Caco-2 (cell line): ENCODE results near the gene OSBPL1A. TPM values are rescaled to one million over a fixed set of nuclear protein-coding genes. Genes with fewer than 3 reads are reported as not detected.

Source experiments
- BruUV-seq: library from RNA; stranded (reverse); fragments of 400-500 nt; replicated peaks from 2 replicates; lab custom pipeline; 2021; lab: Mats Ljungman, UMichigan
- CTCF ChIA-PET: fragments of 300-600 bp; sonication (Branson Sonifier 250); formaldehyde crosslinking; loops from one replicate; lab custom pipeline; 2022; ENCODE audit warnings: antibody characterized with exemption; lab: Charles Lee
- POLR2A ChIA-PET: fragments of 300-600 bp; sonication (Branson Sonifier 250); formaldehyde crosslinking; loops from one replicate; lab custom pipeline; 2022; ENCODE audit warnings: antibody characterized with exemption; lab: Charles Lee
- DNase-seq, 2 experiments: peaks; one replicate each; pipeline versions ENCODE4 v3.0.0 to v3.0.0-alpha.2; 2020 to 2022
- H3K27me3 ChIP-seq: replicated peaks from 2 replicates; pipeline ENCODE4 v1.6.0; 2011; ENCODE audit warnings: low read length; ENCODE audit not compliant: control insufficient read depth, insufficient read depth
- H3K36me3 ChIP-seq: 2 replicates; pipeline ENCODE4 v1.5.1; 2011; ENCODE audit warnings: low read length; ENCODE audit not compliant: control insufficient read depth, insufficient read depth
- H3K4me1 ChIP-seq: fragments of 250-450 bp; sonication (Bioruptor Pico); 2 replicates; pipeline ENCODE4 v1.5.1; 2020; ENCODE audit warnings: mild to moderate bottlenecking
- H3K4me3 ChIP-seq: 2 replicates; pipeline ENCODE4 v1.5.1; 2011; ENCODE audit warnings: low read depth, mild to moderate bottlenecking, control low read depth, low read length
- H3K9me3 ChIP-seq: fragments of 250-450 bp; sonication (Bioruptor Pico); 2 replicates; pipeline ENCODE4 v1.5.1; 2020; ENCODE audit warnings: mild to moderate bottlenecking, moderate library complexity
- H3K27ac Mint-ChIP-seq: one replicate; pipeline ENCODE4 v1.8.0; 2022; ENCODE audit warnings: mixed read lengths; ENCODE audit not compliant: unreplicated experiment
- H3K27me3 Mint-ChIP-seq: one replicate; pipeline ENCODE4 v1.8.0; 2022; ENCODE audit warnings: mixed read lengths; ENCODE audit not compliant: insufficient read depth, unreplicated experiment
- H3K36me3 Mint-ChIP-seq: one replicate; pipeline ENCODE4 v1.8.0; 2022; ENCODE audit warnings: mild to moderate bottlenecking, mixed read lengths; ENCODE audit not compliant: insufficient read depth, unreplicated experiment
- H3K4me1 Mint-ChIP-seq: one replicate; pipeline ENCODE4 v1.8.0; 2022; ENCODE audit warnings: low read depth, mixed read lengths; ENCODE audit not compliant: unreplicated experiment
- H3K4me3 Mint-ChIP-seq: one replicate; pipeline ENCODE4 v1.8.0; 2022; ENCODE audit warnings: mild to moderate bottlenecking, moderate library complexity, mixed read lengths; ENCODE audit not compliant: unreplicated experiment
- H3K9me3 Mint-ChIP-seq: one replicate; pipeline ENCODE4 v1.8.0; 2022; ENCODE audit warnings: mixed read lengths; ENCODE audit not compliant: unreplicated experiment
- CTCF ChIP-seq, 2 experiments: fragments of 200-600 bp in 1 of 2; IDR thresholded peaks; 1 replicate in 1 of 2; 2 replicates in 1 of 2; pipeline versions ENCODE4 v1.5.1 to v1.8.0; 2011 to 2022; ENCODE audit warnings: antibody characterized with exemption in 1 of 2, control low read depth in 1 of 2, inconsistent platforms in 1 of 2, low read depth in 1 of 2, low read length in 1 of 2, mild to moderate bottlenecking in 1 of 2, moderate library complexity in 1 of 2; ENCODE audit not compliant: insufficient read depth in 1 of 2, severe bottlenecking in 1 of 2, unreplicated experiment in 1 of 2
- intact Hi-C: fragments of 100-400 bp; cut with micrococcal nuclease; formaldehyde crosslinking; loops from one replicate; pipeline ENCODE4 v1.10.0; 2022; ENCODE audit not compliant: unreplicated experiment
- total RNA-seq: library from RNA; stranded (reverse); gene quantifications from 2 replicates; pipeline ENCODE4 v1.2.3, GENCODE V29; 2022

Gene OSBPL1A
- total RNA-seq, 1 experiment from 2014 or later: 15.7 TPM

- no peaks in the 10 kb centered on the region for H3K9me3 ChIP-seq
- TF ChIP-seq CTCF (IDR thresholded peaks at IDR 0.05; ENCODE audit: insufficient read depth in 1 of 2, low read depth in 1 of 2, low read length in 1 of 2, severe bottlenecking in 1 of 2, unreplicated experiment in 1 of 2): no peak
- DNase-seq: no peak
- H3K4me1 ChIP-seq: no peaks in the 10 kb centered on the region
- Mint-ChIP-seq H3K27me3 (no peaks in the 10 kb centered on the region), H3K36me3 (peaks cover 5% of the 10 kb centered on the region), H3K4me1 (no peaks in the 10 kb centered on the region), H3K4me3 (no peak overlapping the region), H3K27ac (no peak overlapping the region), H3K9me3 (no peaks in the 10 kb centered on the region)
- no peak overlapping the region for H3K4me3 ChIP-seq
- POLR2A ChIA-PET: no interaction called here
- H3K27me3 ChIP-seq: no peaks in the 10 kb centered on the region
- H3K36me3 ChIP-seq: no peaks in the 10 kb centered on the region
- intact Hi-C loops: no loop called here
- BruUV-seq: no TSS peak
- CTCF ChIA-PET: interaction anchor here (0.6 kb wide), 1 partner anchor 7 kb away, joined by 9 read pairs; no protein-coding TSS in a partner anchor
These were observed 28.2 kb downstream of the OSBPL1A start for GRCh38 chr18:24369426-24369825.

GRCh38 chr18:24368749-24369148 is 28.9 kb downstream of the OSBPL1A start:
- no peaks in the 10 kb centered on the region for H3K27me3 ChIP-seq
- no peak overlapping the region for H3K27ac Mint-ChIP-seq
- peaks cover 5% of the 10 kb centered on the region for H3K36me3 Mint-ChIP-seq
- no peaks in the 10 kb centered on the region for H3K9me3 ChIP-seq
- POLR2A ChIA-PET: no interaction called here
- no peaks in the 10 kb centered on the region for H3K27me3 Mint-ChIP-seq
- H3K9me3 Mint-ChIP-seq: no peaks in the 10 kb centered on the region
- H3K4me3 ChIP-seq: no peak overlapping the region
- CTCF ChIA-PET: interaction anchor here (0.7 kb wide), 1 partner anchor 192 kb away, joined by 3 read pairs; no protein-coding TSS in a partner anchor
- H3K4me3 Mint-ChIP-seq: no peak overlapping the region
- H3K4me1 ChIP-seq: no peaks in the 10 kb centered on the region
- no TSS peak for BruUV-seq
- no peaks in the 10 kb centered on the region for H3K36me3 ChIP-seq
- H3K4me1 Mint-ChIP-seq: no peaks in the 10 kb centered on the region
- intact Hi-C loops: no loop called here
- no peak for DNase-seq
- TF ChIP-seq CTCF (IDR thresholded peaks at IDR 0.05; ENCODE audit: insufficient read depth in 1 of 2, low read depth in 1 of 2, low read length in 1 of 2, severe bottlenecking in 1 of 2, unreplicated experiment in 1 of 2): no peak

- CTCF ChIA-PET: no interaction called here
- H3K36me3 Mint-ChIP-seq: no peaks in the 10 kb centered on the region
- BruUV-seq: no TSS peak
These were observed 31.3 kb downstream of the OSBPL1A start for GRCh38 chr18:24366328-24366727.

More at GRCh38 chr18:24366328-24366727, 31.3 kb downstream of the OSBPL1A start:
- no peak for DNase-seq
- no peaks in the 10 kb centered on the region for H3K4me1 Mint-ChIP-seq
- Histone ChIP-seq H3K4me1 (no peaks in the 10 kb centered on the region), H3K4me3 (no peak overlapping the region), H3K36me3 (no peaks in the 10 kb centered on the region), H3K9me3 (no peaks in the 10 kb centered on the region), H3K27me3 (no peaks in the 10 kb centered on the region)
- H3K9me3 Mint-ChIP-seq: no peaks in the 10 kb centered on the region
- no peak for TF ChIP-seq CTCF (IDR thresholded peaks at IDR 0.05; ENCODE audit: insufficient read depth in 1 of 2, low read depth in 1 of 2, low read length in 1 of 2, severe bottlenecking in 1 of 2, unreplicated experiment in 1 of 2)
- intact Hi-C loops: no loop called here
- no peaks in the 10 kb centered on the region for H3K27me3 Mint-ChIP-seq
- H3K27ac Mint-ChIP-seq: no peak overlapping the region
- H3K4me3 Mint-ChIP-seq: no peak overlapping the region
- POLR2A ChIA-PET: no interaction called here
